GM13976 (cell line): ENCODE measurements around the gene MAP1A.
"Not testable (repeated sequence)": the region's sequence is repeated elsewhere in the genome, so short reads cannot be mapped to it uniquely, and the experiment has no call there.

Experiments
- DNase-seq: peaks from one replicate; pipeline ENCODE4 v3.0.0; 2012; ENCODE audit warnings: low spot score
- CTCF ChIP-seq: IDR thresholded peaks from 2 replicates; pipeline ENCODE4 v1.5.1; 2012; ENCODE audit warnings: borderline replicate concordance, mild to moderate bottlenecking; ENCODE audit not compliant: insufficient read depth; ENCODE audit errors: extremely low read depth, missing control alignments, control extremely low read depth
- in situ Hi-C: fragments of 300-500 bp; cut with MboI; formaldehyde crosslinking; loops from one replicate; pipeline ENCODE4 v1.12.0; 2022; ENCODE audit warnings: low sequenced_read_pairs, mixed read lengths, inconsistent platforms; ENCODE audit not compliant: unreplicated experiment

Gene MAP1A

GRCh38 chr15:43528542-43529007 lies 11.2 kb downstream of the MAP1A start:
- TF ChIP-seq CTCF: no peak
- in situ Hi-C loops: no loop called here
- DNase-seq: no peak

DNA sequence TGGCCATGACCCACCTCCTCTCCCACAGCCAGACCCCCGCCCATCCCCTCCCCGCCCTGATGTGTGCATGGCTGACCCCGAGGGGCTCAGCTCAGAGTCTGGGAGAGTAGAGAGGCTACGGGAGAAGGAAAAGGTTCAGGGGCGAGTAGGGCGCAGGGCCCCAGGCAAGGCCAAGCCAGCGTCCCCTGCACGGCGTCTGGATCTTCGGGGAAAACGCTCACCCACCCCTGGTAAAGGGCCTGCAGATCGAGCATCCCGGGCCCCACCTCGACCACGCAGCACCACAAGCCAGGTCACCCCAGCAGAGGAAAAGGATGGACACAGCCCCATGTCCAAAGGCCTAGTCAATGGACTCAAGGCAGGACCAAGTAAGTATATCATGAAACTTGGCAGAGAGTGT lies 11.7 kb downstream of the MAP1A start:
- no peak for TF ChIP-seq CTCF
- in situ Hi-C loops: no loop called here
- no peak for DNase-seq

DNA sequence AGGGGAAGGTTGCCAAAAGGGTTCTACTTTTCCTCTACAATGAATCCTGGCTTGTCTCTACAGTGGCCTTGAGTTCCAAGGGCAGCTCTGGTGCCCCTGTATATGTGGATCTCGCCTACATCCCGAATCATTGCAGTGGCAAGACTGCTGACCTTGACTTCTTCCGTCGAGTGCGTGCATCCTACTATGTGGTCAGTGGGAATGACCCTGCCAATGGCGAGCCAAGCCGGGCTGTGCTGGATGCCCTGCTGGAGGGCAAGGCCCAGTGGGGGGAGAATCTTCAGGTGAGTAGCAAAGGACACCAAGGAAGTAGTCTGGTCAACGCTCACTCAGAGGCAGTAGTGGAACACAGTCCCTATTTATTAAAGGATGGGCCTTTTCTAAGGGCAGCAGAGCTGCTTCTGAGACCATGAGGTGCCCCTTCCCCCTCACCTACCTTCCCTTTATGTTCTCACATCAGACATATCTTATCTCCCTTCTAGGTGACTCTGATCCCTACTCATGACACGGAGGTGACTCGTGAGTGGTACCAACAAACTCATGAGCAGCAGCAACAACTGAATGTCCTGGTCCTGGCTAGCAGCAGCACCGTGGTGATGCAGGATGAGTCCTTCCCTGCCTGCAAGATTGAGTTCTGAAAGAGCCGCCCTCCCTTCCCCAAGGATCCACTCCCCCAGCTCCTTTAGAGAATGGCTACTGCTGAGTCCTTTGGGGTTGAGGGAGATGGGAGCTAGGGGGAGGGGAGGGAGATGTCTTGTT lies 12.4 kb downstream of the MAP1A start:
- in situ Hi-C loops: no loop called here
- no peak for DNase-seq
- no peak for TF ChIP-seq CTCF

DNA sequence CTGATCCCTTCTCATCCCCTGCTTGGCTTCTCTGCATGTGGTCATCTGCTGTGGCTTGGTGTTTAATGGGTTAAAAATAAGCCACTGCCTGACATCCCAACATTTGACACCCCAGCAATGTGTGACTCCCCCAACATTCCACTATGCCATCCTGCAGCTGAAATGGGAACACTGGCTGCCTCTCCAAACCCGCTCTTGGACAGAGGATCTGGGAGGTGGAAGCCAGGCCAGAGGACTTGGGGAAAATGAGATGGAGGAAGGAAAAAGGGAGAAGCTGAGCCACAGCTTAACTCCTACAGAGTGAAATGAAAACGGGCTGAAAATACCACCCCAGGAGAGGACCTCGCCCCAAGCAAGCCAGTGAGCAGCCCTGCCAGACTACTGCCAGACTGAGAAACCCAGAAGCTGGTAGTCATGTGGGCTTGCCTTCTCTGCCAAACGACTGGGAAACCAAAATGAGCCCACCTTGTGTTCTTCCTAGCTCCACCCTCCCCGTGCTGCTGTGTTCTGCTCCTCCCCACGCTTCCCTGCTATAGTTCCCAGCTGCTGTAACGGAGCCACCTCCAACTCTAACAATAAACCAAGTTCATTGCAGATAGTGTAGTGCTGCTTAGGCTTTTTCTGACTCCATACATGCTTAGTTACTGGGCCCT lies 13.7 kb downstream of the MAP1A start:
- in situ Hi-C loops: no loop called here
- no peak for DNase-seq
- no peak for TF ChIP-seq CTCF

DNA sequence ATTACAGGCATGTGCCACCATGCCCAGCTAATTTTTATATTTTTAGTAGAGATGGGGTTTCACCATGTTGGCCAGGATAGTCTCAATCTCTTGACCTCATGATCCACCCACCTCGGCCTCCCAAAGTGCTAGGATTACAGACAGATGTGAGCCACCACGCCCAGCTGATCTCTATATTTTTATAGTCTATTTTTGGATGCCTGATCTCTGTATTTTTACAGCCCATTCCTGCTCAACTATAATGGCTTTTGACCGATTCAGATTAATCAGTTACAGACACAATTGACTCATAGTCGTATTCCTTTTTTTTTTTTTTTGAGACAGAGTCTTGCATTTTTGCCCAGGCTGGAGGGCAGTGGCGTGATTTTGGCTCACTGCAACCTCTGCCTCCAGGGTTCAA lies 15.4 kb downstream of the MAP1A start:
- in situ Hi-C loops, DNase-seq: not testable (repeated sequence)

DNA sequence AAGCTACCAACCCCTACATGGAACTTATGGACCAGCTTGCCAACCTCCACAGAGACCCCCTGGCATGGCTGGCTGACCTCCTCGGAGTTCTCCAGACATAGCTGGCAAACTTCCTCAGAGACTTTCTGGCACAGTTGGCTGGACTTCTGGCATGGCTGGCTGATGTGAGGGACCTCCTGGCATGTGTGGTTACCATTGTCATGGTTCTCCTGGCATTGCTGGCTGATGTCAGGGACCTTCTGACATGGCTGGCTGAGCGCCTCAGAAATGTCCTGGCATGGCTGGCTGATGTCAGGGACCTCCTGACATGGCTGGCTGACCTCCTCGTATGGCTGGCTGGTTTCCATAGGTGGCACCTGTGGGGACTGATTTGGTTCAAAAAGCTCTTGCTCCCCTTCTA lies 17.5 kb downstream of the MAP1A start:
- no peak for TF ChIP-seq CTCF

GRCh38 chr15:43538091-43538490 lies 20.7 kb downstream of the MAP1A start:
- no peak for DNase-seq
- TF ChIP-seq CTCF: no peak
- in situ Hi-C loops: no loop called here

More for the DNA sequence above, 17.5 kb downstream of the MAP1A start:
- in situ Hi-C loops: no loop called here
- DNase-seq: no peak
